Spleen (tissue), 11 donors: ENCODE results near the gene TCF19. TPM values are rescaled to one million over a fixed set of nuclear protein-coding genes. Genes with fewer than 3 reads are reported as not detected.
A peak's percentile ranks its signal among the peaks of the same experiment; 100 is the strongest.

ENCODE experiments used
- DNase-seq: peaks from one replicate; pipeline ENCODE4 v3.0.0-alpha.2; 2020
- H3K27ac ChIP-seq, 8 donors: fragments of 200-600 bp; sonication (generic) in 7 of 8; 1 replicate in 4 of 8; 2 replicates in 4 of 8; pipeline versions ENCODE4 v1.5.0 to v1.8.0; 2016 to 2021; ENCODE audit warnings: inconsistent platforms in 4 of 8, mild to moderate bottlenecking in 4 of 8, moderate library complexity in 1 of 8
- H3K27me3 ChIP-seq, 7 donors: fragments of 200-600 bp; sonication (generic) in 6 of 7; replicated peaks in 1 of 7; 1 replicate in 4 of 7; 2 replicates in 3 of 7; pipeline versions ENCODE4 v1.5.0 to v1.8.0; 2016 to 2021; ENCODE audit warnings: inconsistent platforms in 3 of 7, mild to moderate bottlenecking in 1 of 7
- H3K36me3 ChIP-seq, 6 donors: fragments of 200-600 bp; sonication (generic) in 5 of 6; 1 replicate in 4 of 6; 2 replicates in 2 of 6; pipeline versions ENCODE4 v1.5.0 to v1.8.0; 2016 to 2021; ENCODE audit warnings: inconsistent platforms in 2 of 6
- H3K4me1 ChIP-seq, 6 donors: fragments of 200-600 bp; sonication (generic) in 5 of 6; 1 replicate in 3 of 6; 2 replicates in 3 of 6; pipeline versions ENCODE4 v1.5.0 to v1.8.0; 2016 to 2021; ENCODE audit warnings: inconsistent platforms in 3 of 6
- H3K4me3 ChIP-seq, 8 donors: fragments of 200-600 bp; sonication (generic) in 7 of 8; 1 replicate in 4 of 8; 2 replicates in 4 of 8; pipeline versions ENCODE4 v1.5.0 to v1.8.0; 2016 to 2021; ENCODE audit warnings: inconsistent platforms in 4 of 8, mild to moderate bottlenecking in 4 of 8, moderate library complexity in 2 of 8
- H3K9me3 ChIP-seq, 8 donors: fragments of 200-600 bp; sonication (generic) in 7 of 8; 1 replicate in 4 of 8; 2 replicates in 4 of 8; pipeline versions ENCODE4 v1.5.0 to v1.8.0; 2016 to 2021; ENCODE audit warnings: inconsistent platforms in 4 of 8
- POLR2A ChIP-seq, 3 donors: fragments of 450-650 bp; IDR thresholded peaks; one replicate each; pipeline ENCODE4 v1.5.1; 2017; ENCODE audit warnings: antibody characterized with exemption in 3 of 3, mild to moderate bottlenecking in 1 of 3
- POLR2AphosphoS5 ChIP-seq, 3 donors: sonication (generic); formaldehyde crosslinking; IDR thresholded peaks; one replicate each; pipeline ENCODE4 v1.5.1; 2017; ENCODE audit warnings: antibody characterized with exemption in 3 of 3
- WGBS, 5 donors: extraction: QIAGEN DNeasy Blood & Tissue Kit in 3 of 5; methylation state at CpG; one replicate each; pipeline versions ENCODE4 v1.1.5 to v1.1.7; 2013 to 2018; 5-methylcytosine and 5-hydroxymethylcytosine counted together
- intact Hi-C: fragments of 100-400 bp; cut with DNase I; formaldehyde crosslinking; loops from one replicate; pipeline ENCODE4 v1.15.0; 2023; ENCODE audit warnings: low total_unique reads
- polyA plus RNA-seq, 3 donors: library from polyadenylated mRNA; stranded (reverse); fragments of 200-250 nt; gene quantifications; one replicate each; pipeline ENCODE4 v1.2.1, GENCODE V29; 2013
- total RNA-seq, 7 donors: library from RNA; depleted of rRNA in 3 of 7; stranded (reverse); fragments of >200 nt in 3 of 7; fragmentation: NEBNext Ultra II Directional in 4 of 7; extraction: Animal tissue kit (Norgen Biotek cat#: 25700) in 4 of 7; gene quantifications; one replicate each; pipeline versions ENCODE4 v1.1.0 to v1.2.1, GENCODE V29; 2016 to 2021
- TF ChIP-seq, protein P1 (sequence below), 11 experiments: fragments of 200-600 bp in 7 of 11; fragments of 450-650 bp in 4 of 11; sonication (generic) in 4 of 11; IDR thresholded peaks in 8 of 11; conservative IDR thresholded peaks in 3 of 11; 1 replicate in 7 of 11; 2 replicates in 4 of 11; pipeline versions ENCODE4 v1.4.0 to v1.8.0; 2016 to 2021; ENCODE audit warnings: antibody characterized with exemption in 11 of 11, inconsistent platforms in 4 of 11, mild to moderate bottlenecking in 1 of 11
- donor health status: healthy with polysubstance abuse.
- donor health status: DM: no; HTN: no; CAD: no; lungs with moderate emphysema.
- donor health status: DM: no; HTN: no; CAD: no.
- donor health status: Bipolar disorder and iron deficiency.
- donor health status: healthy.
- donor health status: DM: no; HTN: no; CAD: no.
- donor health status: DM: yes; HTN: yes; CAD: no.

TCF19 gene
- total and polyA plus RNA-seq, 10 donors = 6.2 to 12.6 (median 9.3) TPM

DNA sequence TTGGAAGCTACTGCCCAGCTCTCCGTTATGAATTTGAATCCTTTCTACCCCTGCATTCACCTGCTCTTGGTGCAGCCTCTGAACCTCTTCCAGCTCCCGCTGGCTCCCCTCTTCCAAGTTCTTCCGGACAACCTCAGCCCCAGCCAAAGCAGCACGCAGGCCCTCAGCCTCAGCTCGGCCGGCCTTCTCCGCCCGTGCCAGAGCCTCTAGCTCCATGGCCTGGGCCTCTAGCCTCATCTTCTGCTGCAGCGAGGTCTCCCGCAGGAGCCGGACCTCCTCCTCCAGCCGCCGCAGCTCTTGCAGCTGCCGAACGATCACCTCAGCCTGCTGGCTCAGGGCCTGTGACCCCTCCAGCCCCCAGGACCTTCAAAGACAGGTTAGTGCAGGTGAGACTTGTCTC is 4.0 kb upstream of the TCF19 start:
- H3K36me3 ChIP-seq = peaks cover 0 to 58% (median 21%) of the 10 kb centered on the region in 6 donors
- no peak for DNase-seq
- 91 to 99% (median 97%) methylated on average over 9 to 15 of the region's 15 CpGs for WGBS, 5 donors
- intact Hi-C loops = no loop called here
- no peak overlapping the region for H3K27ac ChIP-seq
- H3K27me3 ChIP-seq = no peaks in the 10 kb centered on the region
- no peak for TF ChIP-seq POLR2AphosphoS5 (IDR thresholded peaks at IDR 0.05)
- no peak for TF ChIP-seq POLR2A (IDR thresholded peaks at IDR 0.05)
- TF ChIP-seq, protein P1, sequence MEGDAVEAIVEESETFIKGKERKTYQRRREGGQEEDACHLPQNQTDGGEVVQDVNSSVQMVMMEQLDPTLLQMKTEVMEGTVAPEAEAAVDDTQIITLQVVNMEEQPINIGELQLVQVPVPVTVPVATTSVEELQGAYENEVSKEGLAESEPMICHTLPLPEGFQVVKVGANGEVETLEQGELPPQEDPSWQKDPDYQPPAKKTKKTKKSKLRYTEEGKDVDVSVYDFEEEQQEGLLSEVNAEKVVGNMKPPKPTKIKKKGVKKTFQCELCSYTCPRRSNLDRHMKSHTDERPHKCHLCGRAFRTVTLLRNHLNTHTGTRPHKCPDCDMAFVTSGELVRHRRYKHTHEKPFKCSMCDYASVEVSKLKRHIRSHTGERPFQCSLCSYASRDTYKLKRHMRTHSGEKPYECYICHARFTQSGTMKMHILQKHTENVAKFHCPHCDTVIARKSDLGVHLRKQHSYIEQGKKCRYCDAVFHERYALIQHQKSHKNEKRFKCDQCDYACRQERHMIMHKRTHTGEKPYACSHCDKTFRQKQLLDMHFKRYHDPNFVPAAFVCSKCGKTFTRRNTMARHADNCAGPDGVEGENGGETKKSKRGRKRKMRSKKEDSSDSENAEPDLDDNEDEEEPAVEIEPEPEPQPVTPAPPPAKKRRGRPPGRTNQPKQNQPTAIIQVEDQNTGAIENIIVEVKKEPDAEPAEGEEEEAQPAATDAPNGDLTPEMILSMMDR (IDR thresholded peaks at IDR 0.05 in 8 of 11, conservative IDR thresholded peaks at IDR 0.05 in 3 of 11) = no peak
- peaks cover 11 to 25% (median 19%) of the 10 kb centered on the region in 6 donors for H3K4me1 ChIP-seq
- H3K4me3 ChIP-seq = no peak overlapping the region
- no peaks in the 10 kb centered on the region for H3K9me3 ChIP-seq

DNA sequence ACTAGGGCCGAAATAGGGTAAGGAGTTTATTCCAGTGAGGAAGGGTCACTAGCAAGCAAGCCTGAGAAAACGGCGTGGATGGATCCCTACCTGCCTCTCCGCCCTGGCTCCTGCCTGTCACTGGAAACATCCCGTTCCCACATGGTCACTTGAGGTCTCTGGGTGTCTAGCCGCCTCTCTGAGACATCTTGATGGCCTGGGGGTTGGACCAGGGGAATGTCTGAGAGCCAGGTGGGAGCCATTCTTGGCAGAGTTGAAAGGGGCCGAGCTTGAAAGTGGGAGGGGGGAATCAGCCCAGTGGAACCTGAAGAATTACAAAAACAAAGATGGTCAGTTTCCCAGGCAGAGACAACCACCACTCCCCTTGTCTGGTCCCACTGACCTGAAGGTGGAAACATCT is 1.7 kb upstream of the TCF19 start:
- no peak for DNase-seq
- H3K36me3 ChIP-seq = peaks cover 0 to 44% (median 7%) of the 10 kb centered on the region in 6 donors
- TF ChIP-seq POLR2AphosphoS5 (IDR thresholded peaks at IDR 0.05) (no peak), POLR2A (IDR thresholded peaks at IDR 0.05) (no peak)
- TF ChIP-seq, protein P1 (IDR thresholded peaks at IDR 0.05 in 8 of 11, conservative IDR thresholded peaks at IDR 0.05 in 3 of 11) = no peak
- H3K9me3 ChIP-seq = no peaks in the 10 kb centered on the region
- no peaks in the 10 kb centered on the region for H3K27me3 ChIP-seq
- H3K4me1 ChIP-seq = peaks cover 11 to 38% (median 25%) of the 10 kb centered on the region in 6 donors
- intact Hi-C loops = no loop called here
- no peak overlapping the region for H3K4me3 ChIP-seq
- no peak overlapping the region for H3K27ac ChIP-seq
- 94 to 99% (median 96%) methylated on average over 7 of the region's 7 CpGs for WGBS, 5 donors

DNA sequence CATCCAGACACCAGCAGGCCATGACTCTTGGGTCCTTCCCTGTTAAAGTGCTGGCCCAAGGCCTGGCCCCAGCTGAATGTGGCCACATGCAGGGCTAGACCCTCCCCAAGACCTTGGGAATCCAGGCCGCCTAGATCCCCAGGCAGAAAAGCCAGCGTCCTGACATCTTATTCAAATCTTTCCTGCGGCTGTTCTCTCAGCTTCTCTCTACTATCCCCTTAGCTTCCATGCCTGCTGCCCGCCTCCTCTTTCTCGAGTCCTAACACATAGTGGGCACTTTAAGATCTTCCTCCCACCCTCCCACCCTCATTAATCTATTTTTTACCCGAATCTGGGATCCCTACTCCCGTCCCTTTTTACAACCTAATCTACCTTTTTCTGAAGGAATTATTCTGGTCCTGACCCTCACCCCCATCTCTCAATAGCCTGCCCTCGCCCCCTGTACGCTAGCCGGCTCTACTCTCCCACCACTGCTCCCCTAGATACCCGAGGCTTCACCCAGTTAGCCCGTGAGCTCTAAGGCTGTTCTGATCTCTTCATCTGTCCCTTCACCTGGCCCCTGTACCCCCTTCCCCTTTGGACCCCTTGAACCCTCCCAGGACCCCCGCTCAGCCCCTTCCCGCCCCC is 763 bp upstream of the TCF19 start, which contains the start of gene CCHCR1:
Gene CCHCR1 (minus strand): TSS at position 290 of the 627 bp plus-strand sequence. CDS start 202 bp downstream, at position 88.
- peak within 1 kb of the TSS; percentile 42 to 90 (median 79) for H3K27ac ChIP-seq
- intact Hi-C loops = no loop called here
- peaks cover 0 to 52% (median 7%) of the 10 kb centered on the region in 6 donors for H3K36me3 ChIP-seq
- H3K9me3 ChIP-seq = no peaks in the 10 kb centered on the region
- no peak for DNase-seq
- WGBS, 5 donors = 11 to 16% (median 14%) methylated on average over 14 of the region's 14 CpGs
- H3K4me3 ChIP-seq = peak within 1 kb of the TSS; percentile 63 to 94 (median 84)
- H3K27me3 ChIP-seq = no peaks in the 10 kb centered on the region
- TF ChIP-seq POLR2A (IDR thresholded peaks at IDR 0.05) (no peak), POLR2AphosphoS5 (IDR thresholded peaks at IDR 0.05) (no peak)
- TF ChIP-seq, protein P1 (IDR thresholded peaks at IDR 0.05 in 8 of 11, conservative IDR thresholded peaks at IDR 0.05 in 3 of 11) = no peak
- H3K4me1 ChIP-seq = peaks cover 11 to 38% (median 25%) of the 10 kb centered on the region in 6 donors
